K562 (cell line): ENCODE data around the gene TUT1. TPM values are rescaled to one million over a fixed set of nuclear protein-coding genes. Genes with fewer than 3 reads are reported as not detected.

Experiments used
- BRD9 ChIP-seq: fragments of 450-650 bp; IDR thresholded peaks from 2 replicates; pipeline ENCODE4 v1.6.1; 2018; ENCODE audit warnings: low read depth; ENCODE audit not compliant: partially characterized antibody
- CHD1 ChIP-seq: fragments of 200-600 bp; sonication (generic); IDR thresholded peaks from one replicate; pipeline ENCODE4 v1.6.1; 2012; ENCODE audit warnings: mild to moderate bottlenecking, moderate library complexity, low read length, inconsistent platforms
- CHD2 ChIP-seq: IDR thresholded peaks from 2 replicates; pipeline ENCODE4 v1.6.1; 2011; ENCODE audit warnings: low read depth, low read length
- ETV6 ChIP-seq, 3 experiments: fragments of 150-350 bp in 1 of 3; sonication (generic) in 1 of 3; formaldehyde crosslinking in 1 of 3; IDR thresholded peaks; 2 replicates each; pipeline versions ENCODE4 v1.6.1 to v1.8.0; 2014 to 2022; ENCODE audit warnings: borderline replicate concordance in 2 of 3, low read depth in 2 of 3, antibody characterized with exemption in 1 of 3, low read length in 1 of 3, mild to moderate bottlenecking in 1 of 3, missing genetic modification reagents in 1 of 3
- GATAD2A ChIP-seq: fragments of 450-650 bp; IDR thresholded peaks from 2 replicates; pipeline ENCODE4 v1.6.1; 2017
- HDAC1 ChIP-seq, 2 experiments: fragments of 450-650 bp; IDR thresholded peaks; 2 replicates each; pipeline ENCODE4 v1.6.1; 2016 to 2017; ENCODE audit warnings: inconsistent platforms in 1 of 2, mild to moderate bottlenecking in 1 of 2, moderate library complexity in 1 of 2
- HDAC3 ChIP-seq: fragments of 450-650 bp; IDR thresholded peaks from 2 replicates; pipeline ENCODE4 v1.6.1; 2018; ENCODE audit warnings: borderline replicate concordance, mild to moderate bottlenecking, moderate library complexity; ENCODE audit not compliant: partially characterized antibody
- JUND ChIP-seq, 2 experiments: IDR thresholded peaks; 2 replicates in 1 of 2; 3 replicates in 1 of 2; pipeline ENCODE4 v1.6.1; 2011; ENCODE audit warnings: borderline replicate concordance in 2 of 2, low read depth in 2 of 2, low read length in 2 of 2, improper control_type of control experiment in 1 of 2, missing biosample characterization in 1 of 2, missing genetic modification characterization in 1 of 2, missing genetic modification reagents in 1 of 2
- KDM1A ChIP-seq, 2 experiments: fragments of 450-650 bp; IDR thresholded peaks; 2 replicates each; pipeline ENCODE4 v1.6.1; 2016; ENCODE audit warnings: mild to moderate bottlenecking in 2 of 2
- MED1 ChIP-seq: sonication (generic); formaldehyde crosslinking; IDR thresholded peaks from 2 replicates; pipeline ENCODE4 v1.8.1; 2023; ENCODE audit warnings: missing genetic modification reagents, borderline replicate concordance
- MIER1 ChIP-seq: fragments of 450-650 bp; IDR thresholded peaks from 2 replicates; pipeline ENCODE4 v1.6.1; 2016; ENCODE audit warnings: antibody characterized with exemption, mild to moderate bottlenecking, low read depth
- NFYB ChIP-seq: IDR thresholded peaks from 2 replicates; pipeline ENCODE4 v1.6.1; 2011; ENCODE audit warnings: mild to moderate bottlenecking, moderate library complexity; ENCODE audit not compliant: insufficient read length; ENCODE audit errors: extremely low read depth
- PTRF ChIP-seq: fragments of 450-650 bp; IDR thresholded peaks from 2 replicates; pipeline ENCODE4 v1.6.1; 2016; ENCODE audit warnings: mild to moderate bottlenecking, missing genetic modification characterization, missing compliant biosample characterization
- SMAD3 ChIP-seq: fragments of 450-650 bp; formaldehyde crosslinking; conservative IDR thresholded peaks from 2 replicates; pipeline ENCODE4 v1.4.0; 2020; ENCODE audit warnings: mild to moderate bottlenecking
- SMAD4 ChIP-seq: fragments of 250-450 bp; sonication (Bioruptor Pico); conservative IDR thresholded peaks from 2 replicates; pipeline ENCODE4 v1.8.0; 2021; ENCODE audit warnings: inconsistent platforms, mild to moderate bottlenecking, moderate library complexity
- SPI1 ChIP-seq: IDR thresholded peaks from 2 replicates; pipeline ENCODE4 v1.6.1; 2011; ENCODE audit warnings: low read depth, low read length, control low read depth, borderline replicate concordance
- ZBTB1 ChIP-seq: sonication (generic); formaldehyde crosslinking; IDR thresholded peaks from 2 replicates; pipeline ENCODE4 v1.8.1; 2023; ENCODE audit warnings: missing genetic modification reagents, low read depth, mild to moderate bottlenecking, borderline replicate concordance
- ZFPM2 ChIP-seq: fragments of 250-450 bp; sonication (Bioruptor Pico); IDR thresholded peaks from 2 replicates; pipeline ENCODE4 v1.5.1; 2022; ENCODE audit warnings: mild to moderate bottlenecking
- polyA plus RNA-seq, 8 experiments: library from polyadenylated mRNA; depleted of rRNA in 4 of 8; stranded (reverse) in 5 of 8; unstranded in 3 of 8; fragments of >200 nt; fragmentation: Nextera tagmentation in 2 of 8; fragmentation: Illumina TruSeq in 1 of 8; extraction: Ambion mirVana in 2 of 8; extraction: Trizol in 1 of 8; gene quantifications; 2 replicates each; pipeline versions ENCODE4 v1.2.1 to v1.2.3, GENCODE V29; 2011 to 2014; ENCODE audit warnings: inconsistent platforms in 1 of 8, missing spikeins in 1 of 8
- total RNA-seq, 7 experiments: library from RNA; depleted of rRNA in 6 of 7; stranded (reverse); fragments of >200 nt in 6 of 7; fragmentation: Illumina TruSeq in 2 of 7; extraction: Trizol in 2 of 7; gene quantifications; 2 replicates each; pipeline versions ENCODE4 v1.2.1 to v1.2.3, GENCODE V29; 2011 to 2021; ENCODE audit warnings: low replicate concordance in 1 of 7
- TF ChIP-seq, protein P1 (sequence below): IDR thresholded peaks from 2 replicates; pipeline ENCODE4 v1.6.1; 2011; ENCODE audit warnings: borderline replicate concordance, low read depth, mild to moderate bottlenecking, moderate library complexity, low read length; ENCODE audit not compliant: insufficient read depth, poor library complexity, severe bottlenecking
- TF ChIP-seq, protein P2 (sequence below): fragments of 450-650 bp; formaldehyde crosslinking; IDR thresholded peaks from 2 replicates; pipeline ENCODE4 v1.4.0; 2020; ENCODE audit warnings: mild to moderate bottlenecking
- TF ChIP-seq, protein P3 (sequence below): fragments of 250-450 bp; sonication (Bioruptor Pico); IDR thresholded peaks from 2 replicates; pipeline ENCODE4 v1.8.0; 2022; ENCODE audit warnings: inconsistent platforms, mild to moderate bottlenecking, moderate library complexity, borderline replicate concordance
- TF ChIP-seq, protein P4 (sequence below): sonication (generic); formaldehyde crosslinking; IDR thresholded peaks from 2 replicates; pipeline ENCODE4 v1.8.0; 2022; ENCODE audit warnings: mild to moderate bottlenecking, missing genetic modification reagents

The TUT1 gene
- total and polyA plus RNA-seq, 9 of the 15 experiments (the other 6 are each of a cell fraction or from before 2014, with no cell fraction given): 0.66 to 44.3 (median 15.7) TPM

DNA sequence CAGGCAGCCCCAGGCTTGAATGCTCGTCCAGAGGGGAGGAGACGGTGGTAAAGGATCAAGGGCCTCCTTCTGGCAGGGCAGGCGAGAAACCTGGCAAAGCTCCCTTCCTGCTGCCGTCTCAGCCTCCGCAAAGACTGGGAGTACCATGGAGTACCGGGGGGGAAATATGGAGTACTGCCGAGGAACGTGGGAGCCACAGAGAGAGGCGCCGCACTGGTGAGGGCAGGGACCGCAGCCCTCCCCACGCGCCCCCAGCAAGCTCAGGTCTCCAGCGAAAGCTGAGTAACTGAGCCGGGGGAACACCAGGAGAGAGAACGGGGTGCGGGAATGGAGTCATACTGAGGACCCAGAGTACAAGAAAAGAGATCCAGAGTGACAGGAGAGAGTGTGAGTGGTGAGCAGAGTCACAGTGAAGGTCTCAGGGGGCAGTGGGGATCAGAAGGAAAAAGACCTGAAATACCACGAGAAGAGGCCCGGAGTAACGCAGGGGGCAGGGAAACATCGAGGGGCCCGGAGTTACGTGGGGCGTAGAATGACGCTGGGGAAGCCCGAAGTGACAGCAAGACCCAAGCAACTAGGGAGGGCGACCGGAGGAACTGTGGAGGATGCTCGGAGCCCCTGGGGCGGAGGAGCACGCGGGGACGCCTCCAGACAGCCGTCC lies 20.5 kb upstream of the TUT1 start (continued):
- TF ChIP-seq ETV6 (IDR thresholded peaks at IDR 0.05; ENCODE audit: borderline replicate concordance in 1 of 2, low read depth in 2 of 2, low read length in 1 of 2): no peak
- no peak for TF ChIP-seq ETV6 (CRISPR knock-in tag; IDR thresholded peaks at IDR 0.05; ENCODE audit: borderline replicate concordance)
- TF ChIP-seq, protein P1, sequence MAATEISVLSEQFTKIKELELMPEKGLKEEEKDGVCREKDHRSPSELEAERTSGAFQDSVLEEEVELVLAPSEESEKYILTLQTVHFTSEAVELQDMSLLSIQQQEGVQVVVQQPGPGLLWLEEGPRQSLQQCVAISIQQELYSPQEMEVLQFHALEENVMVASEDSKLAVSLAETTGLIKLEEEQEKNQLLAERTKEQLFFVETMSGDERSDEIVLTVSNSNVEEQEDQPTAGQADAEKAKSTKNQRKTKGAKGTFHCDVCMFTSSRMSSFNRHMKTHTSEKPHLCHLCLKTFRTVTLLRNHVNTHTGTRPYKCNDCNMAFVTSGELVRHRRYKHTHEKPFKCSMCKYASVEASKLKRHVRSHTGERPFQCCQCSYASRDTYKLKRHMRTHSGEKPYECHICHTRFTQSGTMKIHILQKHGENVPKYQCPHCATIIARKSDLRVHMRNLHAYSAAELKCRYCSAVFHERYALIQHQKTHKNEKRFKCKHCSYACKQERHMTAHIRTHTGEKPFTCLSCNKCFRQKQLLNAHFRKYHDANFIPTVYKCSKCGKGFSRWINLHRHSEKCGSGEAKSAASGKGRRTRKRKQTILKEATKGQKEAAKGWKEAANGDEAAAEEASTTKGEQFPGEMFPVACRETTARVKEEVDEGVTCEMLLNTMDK: peak; percentile 10
- TF ChIP-seq, protein P2, sequence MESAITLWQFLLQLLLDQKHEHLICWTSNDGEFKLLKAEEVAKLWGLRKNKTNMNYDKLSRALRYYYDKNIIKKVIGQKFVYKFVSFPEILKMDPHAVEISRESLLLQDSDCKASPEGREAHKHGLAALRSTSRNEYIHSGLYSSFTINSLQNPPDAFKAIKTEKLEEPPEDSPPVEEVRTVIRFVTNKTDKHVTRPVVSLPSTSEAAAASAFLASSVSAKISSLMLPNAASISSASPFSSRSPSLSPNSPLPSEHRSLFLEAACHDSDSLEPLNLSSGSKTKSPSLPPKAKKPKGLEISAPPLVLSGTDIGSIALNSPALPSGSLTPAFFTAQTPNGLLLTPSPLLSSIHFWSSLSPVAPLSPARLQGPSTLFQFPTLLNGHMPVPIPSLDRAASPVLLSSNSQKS (CRISPR knock-in tag): no peak
- TF ChIP-seq NFYB: no peak
- peak in 1 of 2 experiments; percentile 80; a peak in 2 of 4 replicates for TF ChIP-seq HDAC1 (IDR thresholded peaks at IDR 0.05)
- no peak for TF ChIP-seq SMAD4 (CRISPR knock-in tag)
- no peak for TF ChIP-seq HDAC3
- no peak for TF ChIP-seq SPI1
- no peak for TF ChIP-seq MIER1
- no peak for TF ChIP-seq JUND (IDR thresholded peaks at IDR 0.05; ENCODE audit: borderline replicate concordance, low read depth, low read length)
- no peak for TF ChIP-seq JUND (tag; IDR thresholded peaks at IDR 0.05; ENCODE audit: borderline replicate concordance, low read depth, low read length)
- peak; percentile 73 for TF ChIP-seq CHD2
- TF ChIP-seq, protein P3, sequence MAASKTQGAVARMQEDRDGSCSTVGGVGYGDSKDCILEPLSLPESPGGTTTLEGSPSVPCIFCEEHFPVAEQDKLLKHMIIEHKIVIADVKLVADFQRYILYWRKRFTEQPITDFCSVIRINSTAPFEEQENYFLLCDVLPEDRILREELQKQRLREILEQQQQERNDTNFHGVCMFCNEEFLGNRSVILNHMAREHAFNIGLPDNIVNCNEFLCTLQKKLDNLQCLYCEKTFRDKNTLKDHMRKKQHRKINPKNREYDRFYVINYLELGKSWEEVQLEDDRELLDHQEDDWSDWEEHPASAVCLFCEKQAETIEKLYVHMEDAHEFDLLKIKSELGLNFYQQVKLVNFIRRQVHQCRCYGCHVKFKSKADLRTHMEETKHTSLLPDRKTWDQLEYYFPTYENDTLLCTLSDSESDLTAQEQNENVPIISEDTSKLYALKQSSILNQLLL: no peak
- TF ChIP-seq CHD1: no peak
- no peak for TF ChIP-seq GATAD2A
- no peak for TF ChIP-seq MED1 (CRISPR knock-in tag)
- TF ChIP-seq, protein P4, sequence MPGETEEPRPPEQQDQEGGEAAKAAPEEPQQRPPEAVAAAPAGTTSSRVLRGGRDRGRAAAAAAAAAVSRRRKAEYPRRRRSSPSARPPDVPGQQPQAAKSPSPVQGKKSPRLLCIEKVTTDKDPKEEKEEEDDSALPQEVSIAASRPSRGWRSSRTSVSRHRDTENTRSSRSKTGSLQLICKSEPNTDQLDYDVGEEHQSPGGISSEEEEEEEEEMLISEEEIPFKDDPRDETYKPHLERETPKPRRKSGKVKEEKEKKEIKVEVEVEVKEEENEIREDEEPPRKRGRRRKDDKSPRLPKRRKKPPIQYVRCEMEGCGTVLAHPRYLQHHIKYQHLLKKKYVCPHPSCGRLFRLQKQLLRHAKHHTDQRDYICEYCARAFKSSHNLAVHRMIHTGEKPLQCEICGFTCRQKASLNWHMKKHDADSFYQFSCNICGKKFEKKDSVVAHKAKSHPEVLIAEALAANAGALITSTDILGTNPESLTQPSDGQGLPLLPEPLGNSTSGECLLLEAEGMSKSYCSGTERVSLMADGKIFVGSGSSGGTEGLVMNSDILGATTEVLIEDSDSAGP (CRISPR knock-in tag): no peak
- TF ChIP-seq SMAD3 (CRISPR knock-in tag): no peak
- TF ChIP-seq BRD9: no peak
- no peak for TF ChIP-seq ZBTB1
- no peak for TF ChIP-seq KDM1A (IDR thresholded peaks at IDR 0.05)
- TF ChIP-seq ZFPM2 (CRISPR knock-in tag): no peak
- no peak for TF ChIP-seq PTRF
